ENCODE results near the gene SCMH1.

- TF ChIP-seq CTCF (IDR thresholded peaks at IDR 0.05; ENCODE audit: insufficient read depth, low read depth, low read length) (no peak), EZH2 (IDR thresholded peaks at IDR 0.05; ENCODE audit: insufficient read depth, low read length) (no peak)
Measured at GRCh38 chr1:41144285-41144684, 97.8 kb downstream of the SCMH1 start.
